K562 (cell line): Measurements from ENCODE around the gene MTOR. TPM values are rescaled to one million over a fixed set of nuclear protein-coding genes. Genes with fewer than 3 reads are reported as not detected.
A peak's percentile ranks its signal among the peaks of the same experiment; 100 is the strongest.

Experiments
- CC2D1A ChIP-seq: fragments of 450-650 bp; IDR thresholded peaks from 2 replicates; pipeline ENCODE4 v1.6.1; 2017; ENCODE audit warnings: mild to moderate bottlenecking
- DIDO1 ChIP-seq: fragments of 450-650 bp; IDR thresholded peaks from 2 replicates; pipeline ENCODE4 v1.6.1; 2016; ENCODE audit warnings: low read depth, missing biosample characterization, missing genetic modification characterization
- ERF ChIP-seq: fragments of 450-650 bp; formaldehyde crosslinking; IDR thresholded peaks from 2 replicates; pipeline ENCODE4 v1.4.0; 2020; ENCODE audit warnings: mild to moderate bottlenecking, mixed read lengths
- ETS2 ChIP-seq: IDR thresholded peaks from 2 replicates; pipeline ENCODE4 v1.6.1; 2016; ENCODE audit warnings: borderline replicate concordance, missing genetic modification characterization, mild to moderate bottlenecking, moderate library complexity, missing compliant biosample characterization; ENCODE audit not compliant: poor library complexity, severe bottlenecking
- FOXA3 ChIP-seq, 2 experiments: fragments of 450-650 bp in 1 of 2; sonication (generic) in 1 of 2; formaldehyde crosslinking; IDR thresholded peaks in 1 of 2; conservative IDR thresholded peaks in 1 of 2; 2 replicates each; pipeline versions ENCODE4 v1.4.0 to v1.8.0; 2020 to 2022; ENCODE audit warnings: mild to moderate bottlenecking in 2 of 2, missing genetic modification reagents in 1 of 2
- HNRNPK ChIP-seq: fragments of 200-400 bp; formaldehyde crosslinking; IDR thresholded peaks from one replicate; pipeline ENCODE4 v1.6.1; 2018; ENCODE audit warnings: mild to moderate bottlenecking, low read depth, low read length; ENCODE audit not compliant: poor library complexity, severe bottlenecking
- KLF6 ChIP-seq: fragments of 250-450 bp; sonication (Bioruptor Pico); IDR thresholded peaks from 2 replicates; pipeline ENCODE4 v1.4.0; 2020; ENCODE audit warnings: mild to moderate bottlenecking, moderate library complexity, borderline replicate concordance
- RBM17 ChIP-seq: fragments of 200-400 bp; formaldehyde crosslinking; IDR thresholded peaks from 2 replicates; pipeline ENCODE4 v1.6.1; 2017; ENCODE audit warnings: low read depth, mild to moderate bottlenecking, low read length, borderline replicate concordance
- SNIP1 ChIP-seq: fragments of 450-650 bp; IDR thresholded peaks from 2 replicates; pipeline ENCODE4 v1.7.1; 2017; ENCODE audit warnings: low read depth, mild to moderate bottlenecking
- SOX6 ChIP-seq: fragments of 450-650 bp; IDR thresholded peaks from 2 replicates; pipeline ENCODE4 v1.6.1; 2014; ENCODE audit warnings: mild to moderate bottlenecking
- STAG1 ChIP-seq: sonication (generic); formaldehyde crosslinking; IDR thresholded peaks from 2 replicates; pipeline ENCODE4 v1.5.0; 2020; ENCODE audit warnings: missing genetic modification reagents, borderline replicate concordance
- TBL1XR1 ChIP-seq, 2 experiments: IDR thresholded peaks; 2 replicates each; pipeline ENCODE4 v1.6.1; 2012; ENCODE audit warnings: improper control_type of control experiment in 2 of 2, low read length in 2 of 2, mild to moderate bottlenecking in 1 of 2
- XRCC4 ChIP-seq: IDR thresholded peaks from one replicate; pipeline ENCODE4 v1.6.1; 2011; ENCODE audit not compliant: insufficient read depth, insufficient read length; ENCODE audit errors: extremely low read depth
- ZFP1 ChIP-seq: fragments of 450-650 bp; formaldehyde crosslinking; IDR thresholded peaks from 2 replicates; pipeline ENCODE4 v1.4.0; 2020; ENCODE audit warnings: mild to moderate bottlenecking, mixed read lengths
- ZFP36 ChIP-seq: fragments of 150-350 bp; IDR thresholded peaks from 2 replicates; pipeline ENCODE4 v1.6.1; 2018; ENCODE audit warnings: low read length, low read depth; ENCODE audit not compliant: partially characterized antibody
- ZNF143 ChIP-seq: sonication (generic); formaldehyde crosslinking; IDR thresholded peaks from 2 replicates; pipeline ENCODE4 v1.9.0; 2022; ENCODE audit warnings: mild to moderate bottlenecking, missing genetic modification reagents
- ZNF354B ChIP-seq: fragments of 250-450 bp; sonication (Bioruptor Pico); IDR thresholded peaks from 2 replicates; pipeline ENCODE4 v1.4.0; 2020
- polyA plus RNA-seq, 8 experiments: library from polyadenylated mRNA; depleted of rRNA in 4 of 8; stranded (reverse) in 5 of 8; unstranded in 3 of 8; fragments of >200 nt; fragmentation: Nextera tagmentation in 2 of 8; fragmentation: Illumina TruSeq in 1 of 8; extraction: Ambion mirVana in 2 of 8; extraction: Trizol in 1 of 8; gene quantifications; 2 replicates each; pipeline versions ENCODE4 v1.2.1 to v1.2.3, GENCODE V29; 2011 to 2014; ENCODE audit warnings: inconsistent platforms in 1 of 8, missing spikeins in 1 of 8
- total RNA-seq, 7 experiments: library from RNA; depleted of rRNA in 6 of 7; stranded (reverse); fragments of >200 nt in 6 of 7; fragmentation: Illumina TruSeq in 2 of 7; extraction: Trizol in 2 of 7; gene quantifications; 2 replicates each; pipeline versions ENCODE4 v1.2.1 to v1.2.3, GENCODE V29; 2011 to 2021; ENCODE audit warnings: low replicate concordance in 1 of 7
- TF ChIP-seq, protein P1 (sequence below): fragments of 200-800 bp; sonication (Bioruptor generic); IDR thresholded peaks from 2 replicates; pipeline ENCODE4 v1.6.1; 2017; ENCODE audit warnings: missing genetic modification characterization, missing compliant biosample characterization
- TF ChIP-seq, protein P2 (sequence below): fragments of 250-450 bp; sonication (Bioruptor Pico); IDR thresholded peaks from 2 replicates; pipeline ENCODE4 v1.5.0; 2021; ENCODE audit warnings: mild to moderate bottlenecking, borderline replicate concordance
- TF ChIP-seq, protein P3 (sequence below), 2 experiments: fragments of 200-800 bp in 1 of 2; sonication (Bioruptor generic) in 1 of 2; sonication (generic) in 1 of 2; formaldehyde crosslinking in 1 of 2; IDR thresholded peaks in 1 of 2; conservative IDR thresholded peaks in 1 of 2; 2 replicates each; pipeline versions ENCODE4 v1.5.0 to v1.6.1; 2016 to 2020; ENCODE audit warnings: missing compliant biosample characterization in 1 of 2, missing genetic modification characterization in 1 of 2, missing genetic modification reagents in 1 of 2
- TF ChIP-seq, protein P4 (sequence below): fragments of 250-450 bp; sonication (Bioruptor Pico); IDR thresholded peaks from 2 replicates; pipeline ENCODE4 v1.8.0; 2021; ENCODE audit warnings: mild to moderate bottlenecking, moderate library complexity

Gene MTOR
- total and polyA plus RNA-seq, 9 of the 15 experiments (the other 6 are each of a cell fraction or from before 2014, with no cell fraction given), result 11.4 to 71.4 (median 52.2) TPM

- TF ChIP-seq, protein P1, sequence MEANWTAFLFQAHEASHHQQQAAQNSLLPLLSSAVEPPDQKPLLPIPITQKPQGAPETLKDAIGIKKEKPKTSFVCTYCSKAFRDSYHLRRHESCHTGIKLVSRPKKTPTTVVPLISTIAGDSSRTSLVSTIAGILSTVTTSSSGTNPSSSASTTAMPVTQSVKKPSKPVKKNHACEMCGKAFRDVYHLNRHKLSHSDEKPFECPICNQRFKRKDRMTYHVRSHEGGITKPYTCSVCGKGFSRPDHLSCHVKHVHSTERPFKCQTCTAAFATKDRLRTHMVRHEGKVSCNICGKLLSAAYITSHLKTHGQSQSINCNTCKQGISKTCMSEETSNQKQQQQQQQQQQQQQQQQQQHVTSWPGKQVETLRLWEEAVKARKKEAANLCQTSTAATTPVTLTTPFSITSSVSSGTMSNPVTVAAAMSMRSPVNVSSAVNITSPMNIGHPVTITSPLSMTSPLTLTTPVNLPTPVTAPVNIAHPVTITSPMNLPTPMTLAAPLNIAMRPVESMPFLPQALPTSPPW (CRISPR knock-in tag), result peak; percentile 94
- TF ChIP-seq SOX6, result peak; percentile 63; the same call in 1 of the 2 replicates
- TF ChIP-seq STAG1 (CRISPR knock-in tag), result no peak
- TF ChIP-seq, protein P2, sequence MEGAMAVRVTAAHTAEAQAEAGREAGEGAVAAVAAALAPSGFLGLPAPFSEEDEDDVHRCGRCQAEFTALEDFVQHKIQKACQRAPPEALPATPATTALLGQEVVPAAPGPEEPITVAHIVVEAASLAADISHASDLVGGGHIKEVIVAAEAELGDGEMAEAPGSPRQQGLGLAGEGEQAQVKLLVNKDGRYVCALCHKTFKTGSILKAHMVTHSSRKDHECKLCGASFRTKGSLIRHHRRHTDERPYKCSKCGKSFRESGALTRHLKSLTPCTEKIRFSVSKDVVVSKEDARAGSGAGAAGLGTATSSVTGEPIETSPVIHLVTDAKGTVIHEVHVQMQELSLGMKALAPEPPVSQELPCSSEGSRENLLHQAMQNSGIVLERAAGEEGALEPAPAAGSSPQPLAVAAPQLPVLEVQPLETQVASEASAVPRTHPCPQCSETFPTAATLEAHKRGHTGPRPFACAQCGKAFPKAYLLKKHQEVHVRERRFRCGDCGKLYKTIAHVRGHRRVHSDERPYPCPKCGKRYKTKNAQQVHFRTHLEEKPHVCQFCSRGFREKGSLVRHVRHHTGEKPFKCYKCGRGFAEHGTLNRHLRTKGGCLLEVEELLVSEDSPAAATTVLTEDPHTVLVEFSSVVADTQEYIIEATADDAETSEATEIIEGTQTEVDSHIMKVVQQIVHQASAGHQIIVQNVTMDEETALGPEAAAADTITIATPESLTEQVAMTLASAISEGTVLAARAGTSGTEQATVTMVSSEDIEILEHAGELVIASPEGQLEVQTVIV (CRISPR knock-in tag), result no peak
- no peak for TF ChIP-seq ZNF354B
- no peak for TF ChIP-seq RBM17
- no peak for TF ChIP-seq XRCC4
- TF ChIP-seq DIDO1 (tag), result peak; percentile 86
- peak; percentile 62; the same call in 1 of the 2 replicates for TF ChIP-seq KLF6
- TF ChIP-seq ZFP1 (CRISPR knock-in tag), result no peak
- TF ChIP-seq ZFP36, result no peak
- TF ChIP-seq ERF (CRISPR knock-in tag), result peak; percentile 85
- no peak for TF ChIP-seq SNIP1
- TF ChIP-seq, protein P3, sequence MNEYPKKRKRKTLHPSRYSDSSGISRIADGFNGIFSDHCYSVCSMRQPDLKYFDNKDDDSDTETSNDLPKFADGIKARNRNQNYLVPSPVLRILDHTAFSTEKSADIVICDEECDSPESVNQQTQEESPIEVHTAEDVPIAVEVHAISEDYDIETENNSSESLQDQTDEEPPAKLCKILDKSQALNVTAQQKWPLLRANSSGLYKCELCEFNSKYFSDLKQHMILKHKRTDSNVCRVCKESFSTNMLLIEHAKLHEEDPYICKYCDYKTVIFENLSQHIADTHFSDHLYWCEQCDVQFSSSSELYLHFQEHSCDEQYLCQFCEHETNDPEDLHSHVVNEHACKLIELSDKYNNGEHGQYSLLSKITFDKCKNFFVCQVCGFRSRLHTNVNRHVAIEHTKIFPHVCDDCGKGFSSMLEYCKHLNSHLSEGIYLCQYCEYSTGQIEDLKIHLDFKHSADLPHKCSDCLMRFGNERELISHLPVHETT (CRISPR knock-in tag; conservative IDR thresholded peaks at IDR 0.05 in 1 of 2, IDR thresholded peaks at IDR 0.05 in 1 of 2), result peak in 1 of 2 experiments; percentile 91; a peak in 2 of 4 replicates
- no peak for TF ChIP-seq HNRNPK
- peak; percentile 19; the same call in 1 of the 2 replicates for TF ChIP-seq ZNF143 (CRISPR knock-in tag)
- no peak; a peak in 1 of 4 replicates for TF ChIP-seq FOXA3 (CRISPR knock-in tag; conservative IDR thresholded peaks at IDR 0.05 in 1 of 2, IDR thresholded peaks at IDR 0.05 in 1 of 2)
- TF ChIP-seq, protein P4, sequence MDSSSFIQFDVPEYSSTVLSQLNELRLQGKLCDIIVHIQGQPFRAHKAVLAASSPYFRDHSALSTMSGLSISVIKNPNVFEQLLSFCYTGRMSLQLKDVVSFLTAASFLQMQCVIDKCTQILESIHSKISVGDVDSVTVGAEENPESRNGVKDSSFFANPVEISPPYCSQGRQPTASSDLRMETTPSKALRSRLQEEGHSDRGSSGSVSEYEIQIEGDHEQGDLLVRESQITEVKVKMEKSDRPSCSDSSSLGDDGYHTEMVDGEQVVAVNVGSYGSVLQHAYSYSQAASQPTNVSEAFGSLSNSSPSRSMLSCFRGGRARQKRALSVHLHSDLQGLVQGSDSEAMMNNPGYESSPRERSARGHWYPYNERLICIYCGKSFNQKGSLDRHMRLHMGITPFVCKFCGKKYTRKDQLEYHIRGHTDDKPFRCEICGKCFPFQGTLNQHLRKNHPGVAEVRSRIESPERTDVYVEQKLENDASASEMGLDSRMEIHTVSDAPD (CRISPR knock-in tag), result no peak
- no peak for TF ChIP-seq TBL1XR1 (IDR thresholded peaks at IDR 0.05; ENCODE audit: low read length in 2 of 2)
- no peak for TF ChIP-seq ETS2 (tag)
- TF ChIP-seq CC2D1A, result no peak
These were observed 10.7 kb upstream of the MTOR start, which contains the start of gene UBIAD1 (continued) for GRCh38 chr1:11272832-11273594.
